ENCODE measurements around the gene EMCN.
"Not testable (repeated sequence)": the region's sequence is repeated elsewhere in the genome, so short reads cannot be mapped to it uniquely, and the experiment has no call there.

EMCN gene

GRCh38 chr4:100361336-100361735 is 156.5 kb downstream of the EMCN start:
- TF ChIP-seq CTCF (conservative IDR thresholded peaks at IDR 0.05) = no peak
- H3K27ac ChIP-seq = no peak overlapping the region

GRCh38 chr4:100360211-100360610 is 157.6 kb downstream of the EMCN start:
- no peak for TF ChIP-seq CTCF (conservative IDR thresholded peaks at IDR 0.05)
- H3K27ac ChIP-seq = no peak overlapping the region

DNA sequence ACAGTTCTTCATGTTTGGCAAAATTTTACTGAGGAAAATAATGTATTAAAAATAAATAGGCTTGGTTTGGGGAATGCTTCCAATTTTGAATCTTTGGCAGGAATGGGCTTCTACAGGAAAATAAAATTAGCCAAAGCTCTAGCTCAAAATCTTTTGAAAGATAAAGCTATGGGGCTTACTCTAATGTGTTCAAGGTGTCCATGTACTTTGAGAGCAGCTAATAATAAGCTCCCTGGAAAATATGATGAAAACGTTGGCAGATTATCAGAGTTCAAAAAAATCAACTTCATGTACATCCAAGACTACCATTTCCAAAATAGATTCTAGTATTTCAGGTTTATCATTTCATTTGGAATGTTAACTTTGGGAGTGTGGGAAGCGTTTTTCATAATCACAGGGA is 158.4 kb downstream of the EMCN start:
- TF ChIP-seq CTCF (conservative IDR thresholded peaks at IDR 0.05) = no peak
- H3K27ac ChIP-seq = no peak overlapping the region

DNA sequence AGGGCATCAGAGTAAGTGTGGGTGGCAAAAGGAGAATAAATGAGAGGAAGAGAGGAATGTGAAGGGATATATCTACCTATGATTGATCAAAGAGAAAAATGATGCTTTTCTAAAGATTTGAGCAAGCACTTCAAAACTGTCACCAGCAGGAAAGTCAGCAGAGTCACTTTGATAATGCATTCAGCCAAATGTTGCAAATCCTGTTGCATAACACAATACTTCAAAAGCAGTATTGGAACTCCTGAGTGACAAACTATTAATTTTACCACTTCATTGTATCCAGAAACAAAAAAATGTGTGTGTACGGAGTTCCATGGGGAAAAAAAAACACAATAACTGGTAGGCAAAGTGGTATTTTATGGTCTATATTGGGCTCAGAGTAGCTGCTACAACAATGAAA is 160.3 kb downstream of the EMCN start:
- TF ChIP-seq CTCF (conservative IDR thresholded peaks at IDR 0.05) = no peak
- H3K27ac ChIP-seq = no peak overlapping the region

- TF ChIP-seq CTCF (conservative IDR thresholded peaks at IDR 0.05) = no peak
Measured at GRCh38 chr4:100356172-100356571, 161.7 kb downstream of the EMCN start.

DNA sequence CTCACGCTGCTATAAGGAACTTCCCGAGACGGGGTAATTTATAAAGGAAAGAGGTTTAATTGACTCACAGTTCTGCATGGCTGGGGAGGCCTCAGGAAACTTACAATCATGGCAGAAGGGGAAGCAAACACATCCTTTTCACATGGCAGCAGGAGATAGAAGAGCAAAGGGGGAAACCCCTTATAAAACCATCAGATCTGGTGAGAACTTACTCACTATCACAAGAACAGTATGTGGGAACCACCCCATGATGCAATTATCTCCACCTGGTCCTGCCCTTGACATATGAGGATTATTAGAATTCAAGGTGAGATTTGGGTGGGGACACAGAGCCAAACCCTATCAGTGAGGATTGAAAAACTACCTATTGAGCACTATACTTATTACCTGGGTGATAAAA is 165.5 kb downstream of the EMCN start:
- H3K27ac ChIP-seq = not testable (repeated sequence)

More at GRCh38 chr4:100356172-100356571, 161.7 kb downstream of the EMCN start:
- no peak overlapping the region for H3K27ac ChIP-seq

DNA sequence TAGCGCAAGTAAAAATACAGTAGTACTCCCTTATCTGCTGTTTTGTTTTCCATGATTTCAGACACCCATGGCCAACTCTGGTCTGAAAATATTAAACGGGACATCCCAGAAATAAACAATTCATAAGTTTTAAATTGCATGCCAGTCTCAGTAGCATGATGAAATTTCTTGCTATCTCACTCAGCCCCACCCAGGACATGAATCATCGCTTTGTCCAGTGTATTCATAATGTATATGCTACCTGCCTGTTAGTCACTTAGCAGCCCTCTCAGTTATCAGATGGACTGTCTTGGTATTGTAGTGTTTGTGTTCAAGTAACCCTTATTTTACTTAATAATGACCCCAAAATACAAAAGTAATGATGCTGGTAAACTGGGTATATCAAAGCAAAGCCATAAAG is 169.3 kb downstream of the EMCN start:
- no peak for TF ChIP-seq CTCF (conservative IDR thresholded peaks at IDR 0.05)
- H3K27ac ChIP-seq = no peak overlapping the region

DNA sequence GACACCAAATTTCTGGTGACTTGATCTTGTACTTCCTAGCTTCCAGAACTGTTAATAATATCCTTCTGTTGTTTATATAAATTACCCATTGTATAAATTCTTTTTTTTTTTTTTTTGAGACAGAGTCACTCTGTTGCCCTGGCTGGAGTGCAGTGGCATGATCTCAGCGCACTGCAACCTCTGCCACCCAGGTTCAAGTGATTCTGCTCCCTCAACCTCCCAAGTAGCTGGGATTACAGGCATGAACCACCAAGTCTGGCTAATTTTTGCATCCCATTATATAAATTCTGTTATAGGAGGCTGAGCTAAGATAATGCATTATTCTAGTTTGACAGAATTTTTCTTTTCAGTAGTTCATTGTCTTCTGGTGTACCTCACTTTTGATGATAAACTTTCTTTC is 170.6 kb downstream of the EMCN start:
- TF ChIP-seq CTCF (conservative IDR thresholded peaks at IDR 0.05) = no peak
- no peak overlapping the region for H3K27ac ChIP-seq
